Glomerular visceral epithelial cell (primary cell): ENCODE data around the gene LMNB1.
"Not testable (repeated sequence)": the region's sequence is repeated elsewhere in the genome, so short reads cannot be mapped to it uniquely, and the experiment has no call there.

Source experiments
- DNase-seq: peaks from one replicate; pipeline ENCODE4 v3.0.0-alpha.2; 2016; ENCODE audit errors: extremely low spot score

The LMNB1 gene

GRCh38 chr5:126826619-126827215 lies 49.8 kb downstream of the LMNB1 start:
- no peak for DNase-seq

DNA sequence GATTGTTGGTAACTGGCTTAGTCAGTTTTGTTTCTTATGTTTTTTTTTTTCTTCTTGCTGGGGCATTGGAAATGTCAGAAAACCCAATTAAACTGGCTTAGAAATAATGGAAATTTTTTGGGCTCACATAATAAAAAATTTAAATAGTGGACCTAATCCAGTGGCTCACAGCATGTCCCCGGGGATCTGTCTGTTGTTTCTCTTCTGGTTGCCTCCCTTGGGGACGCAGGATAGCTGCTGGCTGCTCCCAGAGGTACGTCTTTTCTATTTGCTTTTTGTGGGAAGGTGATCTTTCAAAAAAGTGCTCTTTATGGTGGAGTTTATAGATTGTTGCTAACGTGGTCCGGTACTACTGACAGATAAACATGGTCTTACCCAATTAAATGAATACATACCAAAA lies 52.2 kb downstream of the LMNB1 start:
- no peak for DNase-seq

- no peak for DNase-seq
Measured at GRCh38 chr5:126830061-126830460, 53.1 kb downstream of the LMNB1 start.

GRCh38 chr5:126831156-126831555 lies 54.2 kb downstream of the LMNB1 start:
- no peak for DNase-seq

DNA sequence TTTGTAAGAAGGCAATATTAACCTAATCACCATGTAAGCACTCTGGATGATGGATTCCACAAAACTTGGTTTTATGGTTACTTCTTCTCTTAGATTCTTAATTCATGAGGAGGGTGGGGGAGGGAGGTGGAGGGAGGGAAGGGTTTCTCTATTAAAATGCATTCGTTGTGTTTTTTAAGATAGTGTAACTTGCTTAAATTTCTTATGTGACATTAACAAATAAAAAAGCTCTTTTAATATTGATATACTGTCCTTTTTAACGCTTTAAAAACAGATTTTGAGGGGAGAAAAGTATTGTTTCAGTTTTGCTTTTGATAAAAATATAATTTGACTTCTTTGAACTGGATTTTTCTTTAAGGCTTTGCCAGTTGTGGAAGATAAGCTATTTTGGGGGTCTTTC lies 59.8 kb downstream of the LMNB1 start:
- DNase-seq, result no peak

GRCh38 chr5:126837242-126837641 lies 60.3 kb downstream of the LMNB1 start:
- DNase-seq, result no peak

- no peak for DNase-seq
Measured at GRCh38 chr5:126837906-126838539, 61.1 kb downstream of the LMNB1 start.

DNA sequence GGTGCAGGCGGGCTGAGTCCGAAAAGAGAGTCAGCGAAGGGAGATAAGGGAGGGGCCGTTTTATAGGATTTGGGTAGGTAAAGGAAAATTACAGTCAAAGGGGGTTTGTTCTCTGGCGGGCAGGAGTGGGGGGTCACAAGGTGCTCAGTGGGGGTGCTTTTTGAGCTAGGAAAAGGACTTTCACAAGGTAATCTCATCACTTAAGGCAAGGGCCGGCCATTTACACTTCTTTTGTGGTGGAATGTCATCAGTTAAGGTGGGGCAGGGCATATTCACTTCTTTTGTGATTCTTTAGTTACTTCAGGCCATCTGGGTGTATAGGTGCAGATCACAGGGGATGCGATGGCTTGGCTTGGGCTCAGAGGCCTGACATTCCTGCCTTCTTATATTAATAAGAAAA lies 62.5 kb downstream of the LMNB1 start:
- not testable (repeated sequence) for DNase-seq

- DNase-seq, result not testable (repeated sequence)
Measured at GRCh38 chr5:126843375-126843774, 66.4 kb downstream of the LMNB1 start.

- peak; percentile 17 for DNase-seq
Measured at GRCh38 chr5:126845470-126846070, 68.6 kb downstream of the LMNB1 start.

DNA sequence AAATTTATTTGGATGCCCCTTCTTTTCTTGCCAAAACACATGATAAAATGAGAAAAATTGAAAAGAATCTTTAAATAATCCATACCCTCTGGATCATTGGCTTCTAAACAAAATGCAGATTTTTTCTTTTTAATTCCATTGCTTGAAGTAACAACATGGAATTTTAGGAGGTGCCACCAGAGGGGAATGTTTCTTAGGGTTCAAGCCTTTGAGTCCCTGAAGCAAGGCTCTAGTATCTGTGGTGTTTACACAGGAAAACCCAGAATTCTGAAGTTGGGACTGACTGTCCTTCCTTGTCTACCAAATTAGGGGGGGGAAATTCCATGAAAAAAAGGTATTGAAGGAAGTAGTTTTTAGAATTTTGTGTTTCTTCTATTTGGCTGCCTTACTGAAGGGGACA lies 69.4 kb downstream of the LMNB1 start:
- no peak for DNase-seq

DNA sequence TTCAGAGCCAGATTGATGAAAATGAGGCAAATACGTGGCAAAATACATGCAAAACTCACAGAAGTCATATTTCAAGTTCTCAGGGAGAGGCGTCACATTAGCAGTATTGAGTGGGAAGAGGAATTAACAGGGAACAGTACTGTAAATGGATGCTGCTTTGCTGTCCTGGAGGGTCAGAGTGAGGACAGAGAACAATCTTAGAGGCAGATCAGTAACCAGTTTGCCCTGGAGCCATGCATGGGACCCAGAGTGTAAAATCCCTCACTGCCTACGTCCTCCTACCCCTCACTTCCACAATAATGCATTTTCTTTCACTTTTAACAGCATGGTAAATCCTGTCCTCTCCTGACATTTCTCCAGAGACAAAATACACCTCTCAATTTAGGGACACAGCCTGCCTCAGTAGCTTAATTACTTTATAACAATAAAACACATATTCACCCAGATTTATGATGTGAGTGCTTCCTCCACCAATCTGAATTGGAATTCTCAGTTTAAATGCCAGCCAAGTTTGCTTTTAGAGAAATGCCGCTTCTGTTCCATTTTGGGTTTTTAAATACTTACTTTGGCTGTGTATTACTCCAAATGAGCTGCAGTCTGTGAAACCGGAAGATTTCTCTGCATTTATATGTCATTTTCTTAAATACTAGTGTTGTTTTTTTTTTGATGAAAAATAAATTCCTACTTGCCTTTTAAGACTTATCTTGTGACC lies 70.0 kb downstream of the LMNB1 start:
- DNase-seq, result no peak

GRCh38 chr5:126847456-126847820 lies 70.5 kb downstream of the LMNB1 start:
- DNase-seq, result no peak

DNA sequence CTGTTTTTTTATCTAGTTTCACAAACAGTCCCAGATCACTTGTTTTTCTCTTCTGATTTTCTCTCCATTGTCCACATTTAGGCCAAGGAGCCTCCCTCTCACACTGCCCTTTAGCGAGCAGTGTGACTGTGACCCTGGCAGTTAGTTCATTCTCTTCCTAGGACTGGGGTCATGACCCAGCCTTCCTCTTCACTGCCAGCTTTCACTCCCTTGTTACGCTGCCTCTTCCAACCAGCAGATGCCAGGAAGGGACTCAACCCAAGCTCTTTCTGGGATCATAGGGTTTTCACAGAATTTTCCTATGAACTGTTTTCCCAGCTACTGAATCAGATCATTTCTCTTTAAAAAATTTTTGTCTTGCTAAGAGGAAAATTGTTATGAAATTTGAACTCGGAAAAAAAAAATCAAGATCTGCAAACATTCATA lies 70.9 kb downstream of the LMNB1 start:
- no peak for DNase-seq

DNA sequence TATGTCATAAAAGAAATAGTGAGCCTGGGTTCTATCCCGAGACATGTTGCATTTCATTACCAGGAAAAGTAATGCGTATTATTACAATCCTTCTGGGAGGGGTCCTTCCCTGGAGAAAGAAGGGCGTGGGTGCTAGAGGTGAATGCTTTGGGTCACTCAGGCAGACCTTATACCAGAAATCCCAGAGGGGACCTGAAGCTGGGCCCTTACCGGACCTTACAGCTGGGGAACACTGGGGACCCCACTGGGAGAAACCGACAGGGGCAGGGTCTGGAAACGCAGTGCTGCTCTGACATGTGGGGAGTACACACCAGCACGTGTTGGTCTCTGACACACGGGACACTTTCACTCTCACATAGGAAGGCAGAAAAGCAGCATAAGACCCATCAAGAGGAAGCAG lies 71.3 kb downstream of the LMNB1 start:
- no peak for DNase-seq

DNA sequence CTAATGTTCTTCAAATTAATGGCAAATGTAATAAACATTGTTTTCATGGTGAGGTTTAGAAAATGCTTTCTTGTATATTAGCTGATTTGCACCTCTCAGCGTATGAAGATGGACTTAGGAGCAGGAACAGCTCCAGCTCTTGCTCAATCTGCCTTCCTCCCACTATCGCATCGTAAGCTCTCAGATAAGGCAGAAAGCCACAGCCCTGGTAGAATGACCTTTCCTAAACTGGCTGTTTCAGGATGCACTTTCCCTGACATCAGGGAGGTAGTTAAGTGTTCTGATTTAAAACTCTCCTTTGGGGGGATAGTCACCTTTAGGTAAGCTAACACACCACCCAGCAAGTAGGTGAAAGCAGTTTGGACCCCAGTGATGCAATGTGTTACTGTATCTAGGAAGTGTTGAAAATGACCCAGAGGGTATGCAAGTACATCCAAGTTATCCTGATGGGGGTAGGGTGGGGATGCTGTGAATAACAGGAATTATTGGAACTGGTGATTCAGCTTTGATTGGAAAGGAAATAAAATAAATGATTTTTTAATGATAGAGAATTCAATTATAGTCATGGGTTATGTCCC lies 72.3 kb downstream of the LMNB1 start:
- DNase-seq, result no peak

GRCh38 chr5:126851501-126852011 lies 74.6 kb downstream of the LMNB1 start:
- no peak for DNase-seq

DNA sequence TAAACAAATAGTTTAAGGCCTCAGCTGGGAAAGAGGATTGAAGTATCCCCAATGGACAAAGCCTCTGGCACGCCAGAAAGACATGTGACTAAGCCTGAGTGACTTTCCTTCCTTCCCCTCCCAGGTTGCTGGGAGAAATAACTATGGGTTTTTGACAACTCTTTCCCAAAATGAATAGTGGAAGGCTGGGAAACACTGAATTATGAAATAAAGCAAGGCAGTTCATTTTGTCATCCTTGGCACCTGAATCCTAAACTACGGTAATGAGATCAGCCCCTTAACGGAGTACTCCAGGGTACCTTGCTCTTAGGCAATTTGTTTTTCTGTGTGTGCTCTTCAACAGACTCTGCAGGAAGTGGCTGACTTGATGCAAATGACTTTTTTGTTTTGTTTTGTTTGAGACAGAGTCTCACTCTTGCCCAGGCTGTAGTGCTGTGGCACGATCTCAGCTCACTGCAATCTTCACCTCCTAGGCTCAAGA lies 75.2 kb downstream of the LMNB1 start:
- DNase-seq, result no peak

- DNase-seq, result no peak
Measured at GRCh38 chr5:126852841-126853271, 75.9 kb downstream of the LMNB1 start.

DNA sequence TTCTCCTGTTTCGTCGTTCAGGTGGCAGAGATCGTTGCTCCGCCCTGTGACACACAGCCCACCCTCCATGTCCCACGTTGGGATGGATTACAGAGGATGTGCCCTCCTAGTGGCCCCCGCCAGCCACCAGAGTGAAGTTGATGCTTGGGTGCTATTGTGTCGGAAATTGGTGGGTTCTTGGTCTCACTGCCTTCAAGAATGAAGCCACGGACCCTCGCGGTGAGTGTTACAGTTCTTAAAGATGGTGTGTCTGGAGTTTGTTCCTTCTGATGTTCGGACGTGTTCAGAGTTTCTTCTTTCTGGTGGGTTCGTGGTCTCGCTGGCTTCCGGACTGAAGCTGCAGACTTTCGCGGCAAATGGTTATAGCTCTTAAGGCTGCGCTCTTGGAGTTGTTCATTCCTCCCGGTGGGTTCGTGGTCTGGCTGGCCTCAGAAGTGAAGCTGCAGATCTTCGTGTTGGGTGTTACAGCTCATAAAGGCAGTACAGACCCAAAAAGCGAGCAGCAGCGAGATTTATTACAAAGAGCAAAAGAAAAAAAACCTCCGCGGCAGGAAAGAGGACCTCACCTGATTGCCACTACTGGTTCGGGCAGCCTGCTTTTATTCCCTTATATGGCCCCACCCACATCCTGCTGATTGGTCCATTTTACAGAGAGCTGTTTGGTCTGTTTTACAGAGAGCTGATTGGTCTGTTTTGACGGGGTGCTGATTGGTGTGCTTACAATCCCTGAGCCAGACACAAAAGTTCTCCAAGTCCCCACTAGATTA lies 76.8 kb downstream of the LMNB1 start:
- not testable (repeated sequence) for DNase-seq

DNA sequence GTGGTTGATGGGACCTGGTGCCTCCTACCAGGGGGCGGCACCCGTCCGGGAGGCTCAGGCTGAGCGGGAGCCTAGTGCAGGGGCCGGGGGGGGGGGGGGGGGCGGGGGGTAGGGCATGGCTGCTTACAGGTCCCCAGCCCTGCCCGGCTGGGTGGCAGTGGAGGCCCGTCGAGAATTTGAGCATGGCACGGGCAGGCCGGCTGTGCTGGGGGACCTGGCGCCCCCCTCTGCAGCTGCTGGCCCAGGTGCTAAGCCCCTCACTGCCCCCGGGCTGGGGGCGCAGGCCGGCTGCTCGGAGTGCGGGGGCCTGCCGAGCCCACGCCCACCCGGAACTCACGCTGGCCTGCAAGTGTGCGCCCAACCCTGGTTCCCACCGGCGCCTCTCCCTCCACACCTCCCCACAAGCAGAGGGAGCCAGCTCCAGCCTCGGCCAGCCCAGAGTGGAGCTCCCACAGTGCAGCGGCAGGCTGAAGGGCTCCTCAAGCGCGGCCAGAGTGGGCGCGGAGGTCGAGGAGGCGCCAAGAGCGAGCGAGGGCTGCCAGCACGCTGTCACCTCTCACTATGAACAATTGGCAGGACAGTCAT lies 77.7 kb downstream of the LMNB1 start:
- DNase-seq, result no peak
